ENCODE data around the gene SMIM38.

SMIM38 gene

GRCh38 chr11:69180726-69181125 lies 25.0 kb downstream of the SMIM38 start:
- no peak for DNase-seq (ENCODE audit: low read depth in 3 of 3)

GRCh38 chr11:69183613-69184012 lies 27.9 kb downstream of the SMIM38 start:
- DNase-seq (ENCODE audit: low read depth in 3 of 3) = no peak

- no peak for DNase-seq (ENCODE audit: low read depth in 3 of 3)
These were observed 30.9 kb downstream of the SMIM38 start for GRCh38 chr11:69186316-69187260.

- DNase-seq (ENCODE audit: low read depth in 3 of 3) = no peak
These were observed 31.9 kb downstream of the SMIM38 start for GRCh38 chr11:69187540-69188065.

- DNase-seq (ENCODE audit: low read depth in 3 of 3) = no peak
These were observed 33.3 kb downstream of the SMIM38 start for GRCh38 chr11:69189059-69189458.

GRCh38 chr11:69190796-69191536 lies 35.2 kb downstream of the SMIM38 start:
- DNase-seq (ENCODE audit: low read depth in 3 of 3) = no peak

- DNase-seq (ENCODE audit: low read depth in 3 of 3) = no peak
These were observed 36.6 kb downstream of the SMIM38 start for GRCh38 chr11:69192301-69192721.

GRCh38 chr11:69193151-69193550 lies 37.4 kb downstream of the SMIM38 start:
- no peak for DNase-seq (ENCODE audit: low read depth in 3 of 3)

- DNase-seq (ENCODE audit: low read depth in 3 of 3) = no peak
These were observed 37.9 kb downstream of the SMIM38 start for GRCh38 chr11:69193629-69194028.

GRCh38 chr11:69194396-69194795 lies 38.7 kb downstream of the SMIM38 start:
- no peak for DNase-seq (ENCODE audit: low read depth in 3 of 3)

- DNase-seq (ENCODE audit: low read depth in 3 of 3) = no peak
These were observed 39.2 kb downstream of the SMIM38 start for GRCh38 chr11:69194956-69195355.

- no peak for DNase-seq (ENCODE audit: low read depth in 3 of 3)
These were observed 40.4 kb downstream of the SMIM38 start for GRCh38 chr11:69195824-69196782.

GRCh38 chr11:69196783-69197169 lies 41.0 kb downstream of the SMIM38 start:
- DNase-seq (ENCODE audit: low read depth in 3 of 3) = no peak

- DNase-seq (ENCODE audit: low read depth in 3 of 3) = no peak
These were observed 43.3 kb downstream of the SMIM38 start for GRCh38 chr11:69198891-69199582.

GRCh38 chr11:69199583-69200315 lies 44.0 kb downstream of the SMIM38 start:
- DNase-seq (ENCODE audit: low read depth in 3 of 3) = no peak

- no peak for DNase-seq (ENCODE audit: low read depth in 3 of 3)
These were observed 44.8 kb downstream of the SMIM38 start for GRCh38 chr11:69200331-69201065.

- no peak for DNase-seq (ENCODE audit: low read depth in 3 of 3)
These were observed 45.3 kb downstream of the SMIM38 start for GRCh38 chr11:69201066-69201365.

- DNase-seq (ENCODE audit: low read depth in 3 of 3) = no peak
These were observed 46.1 kb downstream of the SMIM38 start for GRCh38 chr11:69201764-69202370.
